ENCODE measurements around the gene CACNA1C. TPM values are rescaled to one million over a fixed set of nuclear protein-coding genes. Genes with fewer than 3 reads are reported as not detected.

The CACNA1C gene
- polyA plus RNA-seq, 1 donor from 2014 or later, result 0.06 TPM

DNA sequence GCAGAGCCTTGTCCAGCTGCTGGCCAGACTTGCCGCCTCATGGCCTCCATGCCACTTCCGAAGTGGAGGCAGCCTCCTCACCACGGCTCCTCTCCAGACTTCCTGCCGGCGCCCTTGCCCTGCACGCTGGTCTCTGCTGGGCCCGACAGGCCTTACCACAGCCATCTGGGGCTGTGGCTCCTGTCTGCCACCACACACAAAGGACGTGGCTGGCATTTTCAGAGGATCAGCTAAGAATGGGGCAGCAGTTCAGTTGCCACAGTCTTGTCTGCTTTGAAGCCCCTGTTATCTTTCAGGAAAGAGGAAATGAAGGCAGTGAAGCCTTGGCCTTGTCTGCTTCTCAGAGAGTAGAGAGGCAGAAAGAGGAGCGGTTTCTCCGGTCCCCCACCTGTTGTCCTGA lies 564.0 kb downstream of the CACNA1C start:
- Mint-ChIP-seq H3K36me3 (no peaks in the 10 kb centered on the region), H3K9me3 (no peaks in the 10 kb centered on the region), H3K4me3 (no peak overlapping the region), H3K4me1 (no peaks in the 10 kb centered on the region), H3K27me3 (peaks cover 21% of the 10 kb centered on the region), H3K27ac (no peak overlapping the region)

GRCh38 chr12:2617365-2617764 lies 564.6 kb downstream of the CACNA1C start:
- Mint-ChIP-seq H3K4me1 (no peaks in the 10 kb centered on the region), H3K36me3 (no peaks in the 10 kb centered on the region), H3K27me3 (peaks cover 20% of the 10 kb centered on the region), H3K27ac (no peak overlapping the region), H3K4me3 (no peak overlapping the region), H3K9me3 (no peaks in the 10 kb centered on the region)

DNA sequence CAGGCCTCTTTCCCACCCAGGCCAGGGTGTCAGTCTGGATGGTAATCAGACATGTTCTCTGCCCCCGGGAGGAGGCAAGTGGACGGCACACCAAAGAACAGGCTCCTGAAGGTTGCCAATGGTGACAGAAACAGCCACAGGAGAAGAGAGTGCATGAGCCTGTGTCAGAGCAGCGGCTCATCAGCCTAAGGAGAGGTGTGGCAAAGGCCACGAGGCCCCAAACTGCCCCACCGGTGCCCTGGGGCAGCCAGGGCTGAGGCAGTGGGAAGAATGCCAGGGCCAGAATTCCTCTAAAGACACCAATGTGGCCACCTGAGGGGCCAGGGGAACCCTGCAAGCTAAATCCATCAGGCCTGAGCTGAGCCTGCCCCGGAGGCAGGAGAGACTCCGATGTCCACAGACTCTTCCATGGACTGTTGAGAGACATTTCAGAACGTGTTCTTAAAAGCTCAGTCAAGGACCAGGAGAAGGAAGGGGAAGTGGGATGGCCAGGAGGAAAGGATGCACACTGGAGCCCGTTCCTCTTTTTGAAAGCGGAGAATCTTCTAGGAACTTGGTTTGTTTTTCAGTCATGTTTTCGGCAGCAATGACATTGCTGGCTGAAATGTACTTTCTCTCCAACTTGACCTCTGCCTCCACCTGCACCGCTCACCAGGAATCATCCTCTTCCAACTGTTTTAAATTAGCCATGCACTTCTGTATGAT lies 565.7 kb downstream of the CACNA1C start:
- Mint-ChIP-seq H3K4me1 (no peaks in the 10 kb centered on the region), H3K27ac (no peak overlapping the region), H3K27me3 (peaks cover 24% of the 10 kb centered on the region), H3K9me3 (no peaks in the 10 kb centered on the region), H3K36me3 (peaks cover 2% of the 10 kb centered on the region), H3K4me3 (no peak overlapping the region)

DNA sequence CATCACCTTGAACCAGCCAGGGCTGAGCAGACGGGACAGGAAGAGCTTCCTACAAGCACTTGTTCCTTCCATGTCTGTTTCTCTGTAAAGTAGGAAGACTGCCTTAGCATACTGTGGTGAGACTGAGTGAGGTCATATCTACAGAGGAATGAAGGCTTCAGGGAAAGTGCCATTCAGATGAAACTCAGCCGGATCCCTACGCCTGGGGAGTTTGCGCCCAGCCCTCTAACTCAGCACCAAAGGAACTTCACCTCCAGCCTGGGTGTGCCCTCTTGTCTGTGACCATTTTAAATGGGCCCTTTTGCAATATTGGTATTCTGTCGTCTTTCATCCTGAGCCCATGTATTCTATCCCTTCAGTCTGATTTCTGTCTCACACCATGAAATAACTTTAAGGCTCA lies 566.3 kb downstream of the CACNA1C start:
- peaks cover 22% of the 10 kb centered on the region for H3K27me3 Mint-ChIP-seq
- H3K4me3 Mint-ChIP-seq, result no peak overlapping the region
- H3K9me3 Mint-ChIP-seq, result no peaks in the 10 kb centered on the region
- H3K4me1 Mint-ChIP-seq, result no peaks in the 10 kb centered on the region
- no peak overlapping the region for H3K27ac Mint-ChIP-seq
- peaks cover 2% of the 10 kb centered on the region for H3K36me3 Mint-ChIP-seq

GRCh38 chr12:2622460-2622859 lies 569.7 kb downstream of the CACNA1C start:
- Mint-ChIP-seq H3K36me3 (peaks cover 2% of the 10 kb centered on the region), H3K4me1 (no peaks in the 10 kb centered on the region), H3K27me3 (peaks cover 29% of the 10 kb centered on the region), H3K27ac (peak overlapping the region in 1 of 3 donors; percentile 1), H3K4me3 (no peak overlapping the region), H3K9me3 (no peaks in the 10 kb centered on the region)

GRCh38 chr12:2623472-2623871 lies 570.7 kb downstream of the CACNA1C start:
- H3K4me3 Mint-ChIP-seq, result no peak overlapping the region
- peaks cover 2% of the 10 kb centered on the region for H3K36me3 Mint-ChIP-seq
- H3K27ac Mint-ChIP-seq, result no peak overlapping the region
- peaks cover 37% of the 10 kb centered on the region for H3K27me3 Mint-ChIP-seq
- H3K9me3 Mint-ChIP-seq, result no peaks in the 10 kb centered on the region
- H3K4me1 Mint-ChIP-seq, result no peaks in the 10 kb centered on the region

DNA sequence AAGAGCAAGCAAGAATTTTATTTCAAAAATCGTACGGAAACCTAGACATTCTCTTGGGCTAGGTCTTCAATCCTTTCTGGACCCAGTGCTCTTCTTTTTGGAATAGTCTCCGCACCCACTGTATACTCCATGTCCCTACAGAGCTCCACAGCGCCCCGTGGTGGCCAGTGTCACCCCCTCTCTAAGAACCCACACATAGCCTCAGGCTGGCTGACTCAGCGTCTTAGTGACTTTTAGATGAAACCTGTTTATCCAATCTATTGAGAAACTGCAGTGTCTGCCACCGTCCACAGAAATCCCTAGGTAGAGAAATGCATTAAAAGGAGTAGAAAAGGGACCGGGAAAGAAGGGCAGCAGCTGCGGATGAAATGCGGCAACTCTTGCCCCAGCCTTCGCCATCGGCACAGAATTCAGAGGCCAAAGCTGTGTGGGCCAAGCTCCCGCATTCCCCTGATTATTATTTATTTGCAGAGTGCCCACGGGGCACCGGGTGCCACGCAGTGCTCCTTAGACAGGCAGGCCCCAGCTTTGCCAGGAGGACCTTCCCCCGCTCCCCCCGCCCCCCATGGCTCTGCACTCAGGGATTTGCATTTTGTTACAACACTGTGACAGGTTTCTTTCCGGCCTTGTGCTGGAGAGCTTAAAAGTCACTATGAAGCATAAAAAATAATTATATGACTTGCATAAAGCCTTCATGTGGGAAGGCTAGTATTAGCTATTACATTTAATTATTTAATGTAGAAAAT lies 571.9 kb downstream of the CACNA1C start:
- H3K4me1 Mint-ChIP-seq, result no peaks in the 10 kb centered on the region
- H3K27me3 Mint-ChIP-seq, result peaks cover 41% of the 10 kb centered on the region
- peaks cover 2% of the 10 kb centered on the region for H3K36me3 Mint-ChIP-seq
- no peak overlapping the region for H3K4me3 Mint-ChIP-seq
- no peaks in the 10 kb centered on the region for H3K9me3 Mint-ChIP-seq
- H3K27ac Mint-ChIP-seq, result no peak overlapping the region

- peaks cover 2% of the 10 kb centered on the region for H3K36me3 Mint-ChIP-seq
- H3K27me3 Mint-ChIP-seq, result peaks cover 41% of the 10 kb centered on the region
- no peaks in the 10 kb centered on the region for H3K9me3 Mint-ChIP-seq
- no peak overlapping the region for H3K27ac Mint-ChIP-seq
- H3K4me3 Mint-ChIP-seq, result no peak overlapping the region
- H3K4me1 Mint-ChIP-seq, result no peaks in the 10 kb centered on the region
Measured at GRCh38 chr12:2625289-2625612, 572.5 kb downstream of the CACNA1C start.

DNA sequence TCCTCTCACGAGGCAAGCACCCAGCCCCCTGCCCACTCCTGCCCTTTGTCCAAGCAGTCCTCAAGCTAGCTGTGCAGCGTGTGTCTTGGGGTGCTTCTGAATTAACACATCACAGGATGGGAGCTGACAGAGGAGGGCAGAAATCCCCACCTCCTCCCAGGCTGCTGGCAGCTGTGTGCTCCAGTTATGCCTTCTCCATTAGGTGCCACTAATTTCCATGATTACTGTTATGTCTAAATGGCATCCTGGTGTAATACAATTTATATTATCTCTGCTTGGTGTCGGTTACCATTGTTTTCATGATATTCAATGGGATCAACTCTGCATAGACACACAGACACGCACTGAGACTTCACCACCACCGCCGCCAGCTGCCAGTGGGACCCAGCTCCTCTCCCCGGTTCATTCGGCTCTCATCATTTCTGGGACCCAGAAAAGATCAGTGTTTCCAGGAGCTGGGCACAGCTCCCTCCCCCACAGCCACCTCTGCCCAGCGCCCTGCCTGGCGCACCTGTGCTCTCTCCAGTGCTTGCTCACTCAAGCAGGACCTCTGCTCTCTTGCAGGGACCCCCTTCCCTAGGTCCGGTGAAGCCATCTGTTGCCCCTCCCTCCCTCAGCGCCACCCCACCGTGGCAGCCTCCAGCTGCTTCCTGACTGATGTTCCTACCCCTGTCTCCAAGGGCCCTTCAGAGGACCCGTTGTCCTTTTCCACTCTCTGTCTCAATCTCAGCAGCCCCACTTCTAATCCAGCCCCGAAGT lies 574.5 kb downstream of the CACNA1C start:
- H3K27ac Mint-ChIP-seq, result no peak overlapping the region
- H3K4me3 Mint-ChIP-seq, result no peak overlapping the region
- H3K4me1 Mint-ChIP-seq, result no peaks in the 10 kb centered on the region
- H3K36me3 Mint-ChIP-seq, result peaks cover 2% of the 10 kb centered on the region
- H3K27me3 Mint-ChIP-seq, result peaks cover 35% of the 10 kb centered on the region
- H3K9me3 Mint-ChIP-seq, result no peaks in the 10 kb centered on the region

- no peak overlapping the region for H3K4me3 Mint-ChIP-seq
- no peaks in the 10 kb centered on the region for H3K9me3 Mint-ChIP-seq
- H3K36me3 Mint-ChIP-seq, result no peaks in the 10 kb centered on the region
- no peak overlapping the region for H3K27ac Mint-ChIP-seq
- peaks cover 30% of the 10 kb centered on the region for H3K27me3 Mint-ChIP-seq
- H3K4me1 Mint-ChIP-seq, result no peaks in the 10 kb centered on the region
Measured at GRCh38 chr12:2627835-2628191, 575.0 kb downstream of the CACNA1C start.

GRCh38 chr12:2628401-2628800 lies 575.6 kb downstream of the CACNA1C start:
- Mint-ChIP-seq H3K4me1 (no peaks in the 10 kb centered on the region), H3K4me3 (no peak overlapping the region), H3K9me3 (peaks cover 0 to under 1% (median under 1%) of the 10 kb centered on the region in 3 donors), H3K27ac (no peak overlapping the region), H3K27me3 (peaks cover 31% of the 10 kb centered on the region), H3K36me3 (no peaks in the 10 kb centered on the region)

DNA sequence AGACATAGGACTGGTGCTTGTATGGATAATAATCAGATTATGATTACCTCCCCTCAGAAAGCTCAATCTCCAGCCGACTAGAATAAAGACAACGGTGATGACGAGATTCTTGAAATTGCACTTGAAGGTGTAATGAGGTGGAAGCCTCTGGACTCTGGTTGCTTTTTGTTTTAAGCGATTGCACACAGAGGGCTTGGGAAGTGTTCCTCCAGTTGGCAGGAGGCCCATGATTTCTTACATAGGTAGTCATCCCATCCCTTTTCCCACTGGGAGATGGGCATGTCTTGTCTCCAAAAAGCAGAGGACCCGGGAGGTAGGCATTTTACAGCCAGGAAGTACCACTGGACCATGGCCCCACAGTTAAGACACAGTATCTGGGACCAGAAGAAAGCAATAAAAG lies 576.3 kb downstream of the CACNA1C start:
- H3K27me3 Mint-ChIP-seq, result peaks cover 33% of the 10 kb centered on the region

DNA sequence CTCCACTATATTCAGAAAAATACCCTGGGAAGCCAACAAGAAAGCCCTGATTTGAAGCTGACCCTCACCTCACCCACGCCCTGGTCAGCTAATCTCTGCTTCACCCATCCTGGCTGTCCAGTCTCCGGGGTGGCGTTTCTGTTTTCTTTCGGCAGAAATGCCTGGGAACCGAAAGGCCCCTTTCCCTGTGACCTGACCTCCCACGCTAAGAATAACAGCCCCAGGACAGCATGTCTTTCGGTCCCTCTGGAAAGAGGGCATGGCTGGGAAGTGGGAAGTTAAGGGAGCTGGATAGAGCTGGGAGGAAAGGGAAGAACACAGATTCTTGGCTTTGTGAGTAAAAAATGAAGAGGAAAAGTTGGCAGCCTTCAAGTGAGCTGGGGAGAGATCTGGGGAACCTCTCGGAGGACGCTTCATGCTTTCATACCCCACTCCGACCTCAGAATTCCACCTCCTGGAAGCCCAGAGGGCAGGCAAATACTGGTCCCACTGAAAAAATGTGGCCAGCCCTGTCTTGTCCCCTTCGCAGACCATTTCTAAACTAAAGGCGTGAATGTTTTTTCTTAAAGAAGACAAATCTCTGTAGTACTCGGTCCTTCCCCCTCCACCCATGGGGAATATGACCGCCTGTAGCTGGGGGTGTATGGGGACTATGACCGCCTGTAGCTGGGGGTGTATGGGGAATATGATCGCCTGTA lies 579.0 kb downstream of the CACNA1C start:
- Mint-ChIP-seq H3K27ac (no peak overlapping the region), H3K9me3 (peaks cover 0 to 4% (median 3%) of the 10 kb centered on the region in 3 donors), H3K4me1 (peaks cover 0 to 2% (median 0%) of the 10 kb centered on the region in 3 donors), H3K4me3 (no peak overlapping the region), H3K27me3 (peaks cover 29% of the 10 kb centered on the region), H3K36me3 (peaks cover 1% of the 10 kb centered on the region)

More for the DNA sequence above, 576.3 kb downstream of the CACNA1C start:
- peaks cover 0 to 3% (median 2%) of the 10 kb centered on the region in 3 donors for H3K9me3 Mint-ChIP-seq
- no peak overlapping the region for H3K4me3 Mint-ChIP-seq
- H3K27ac Mint-ChIP-seq, result no peak overlapping the region
- H3K36me3 Mint-ChIP-seq, result peaks cover under 1% of the 10 kb centered on the region
- H3K4me1 Mint-ChIP-seq, result no peaks in the 10 kb centered on the region

DNA sequence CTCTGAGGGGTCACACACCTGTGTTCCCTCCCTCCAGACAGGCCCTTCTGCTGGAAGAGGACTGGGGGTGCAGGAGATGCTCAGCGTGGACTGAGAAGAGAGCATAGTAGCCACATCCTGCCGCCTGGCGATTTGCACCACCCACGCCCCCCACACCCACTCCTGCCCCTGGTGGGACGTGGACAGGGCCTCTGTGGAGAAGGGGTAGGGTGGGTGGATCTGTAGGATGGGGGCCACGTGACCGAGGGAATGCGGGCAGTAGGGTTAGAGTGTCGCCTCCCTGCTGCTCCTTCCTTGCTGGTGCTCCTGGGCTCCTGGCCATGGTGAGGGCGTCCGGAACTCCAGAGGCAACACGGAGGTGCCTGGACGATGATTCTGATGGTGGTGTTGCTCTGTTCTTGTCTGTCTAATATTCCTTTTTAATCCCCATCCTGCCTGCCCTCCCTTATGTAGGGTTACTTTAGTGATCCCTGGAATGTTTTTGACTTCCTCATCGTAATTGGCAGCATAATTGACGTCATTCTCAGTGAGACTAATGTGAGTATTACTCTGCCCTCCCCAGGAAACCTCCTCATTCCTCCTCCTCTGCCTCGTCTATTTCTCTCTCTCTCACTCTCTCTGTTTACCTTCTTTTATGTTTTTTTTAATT lies 580.5 kb downstream of the CACNA1C start:
- Mint-ChIP-seq H3K27me3 (peaks cover 26% of the 10 kb centered on the region), H3K9me3 (peaks cover 0 to 4% (median 3%) of the 10 kb centered on the region in 3 donors), H3K4me1 (peaks cover 0 to 2% (median 0%) of the 10 kb centered on the region in 3 donors), H3K27ac (no peak overlapping the region), H3K36me3 (peaks cover 1% of the 10 kb centered on the region), H3K4me3 (no peak overlapping the region)
